Measurements from ENCODE around the gene C1orf216. TPM values are rescaled to one million over a fixed set of nuclear protein-coding genes. Genes with fewer than 3 reads are reported as not detected.

C1orf216 gene
- total RNA-seq, 4 donors from 2014 or later = 6.4 to 14.8 (median 12.5) TPM

DNA sequence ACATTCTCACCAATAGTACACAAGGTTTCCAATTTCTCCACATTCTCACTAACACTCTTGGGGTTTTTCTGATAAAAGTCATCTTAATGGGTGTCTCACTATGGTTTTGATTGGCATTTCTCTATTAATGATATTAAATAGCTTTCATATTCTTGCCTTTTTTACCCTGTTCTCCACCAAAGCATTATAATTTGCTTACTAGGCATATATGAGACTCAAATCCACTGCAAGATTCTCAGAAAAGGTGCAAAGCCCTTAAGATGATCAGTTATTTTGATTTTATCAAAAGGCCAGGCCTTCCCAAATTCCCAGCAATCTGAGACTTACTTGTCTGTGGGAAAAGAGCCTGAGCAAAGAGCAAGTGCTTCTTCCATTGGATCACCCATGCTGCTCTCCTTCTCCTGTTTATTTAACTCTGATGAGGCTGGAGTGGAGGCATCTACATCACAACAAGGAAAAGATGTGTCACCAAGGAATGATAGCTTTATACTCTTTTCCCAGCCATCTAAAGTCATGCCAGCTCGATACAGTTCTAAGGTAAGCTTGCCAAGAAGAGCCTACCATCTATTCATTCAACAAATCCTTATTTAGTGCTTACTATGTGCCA, 26.5 kb upstream of the C1orf216 start:
- TF ChIP-seq, protein P1, sequence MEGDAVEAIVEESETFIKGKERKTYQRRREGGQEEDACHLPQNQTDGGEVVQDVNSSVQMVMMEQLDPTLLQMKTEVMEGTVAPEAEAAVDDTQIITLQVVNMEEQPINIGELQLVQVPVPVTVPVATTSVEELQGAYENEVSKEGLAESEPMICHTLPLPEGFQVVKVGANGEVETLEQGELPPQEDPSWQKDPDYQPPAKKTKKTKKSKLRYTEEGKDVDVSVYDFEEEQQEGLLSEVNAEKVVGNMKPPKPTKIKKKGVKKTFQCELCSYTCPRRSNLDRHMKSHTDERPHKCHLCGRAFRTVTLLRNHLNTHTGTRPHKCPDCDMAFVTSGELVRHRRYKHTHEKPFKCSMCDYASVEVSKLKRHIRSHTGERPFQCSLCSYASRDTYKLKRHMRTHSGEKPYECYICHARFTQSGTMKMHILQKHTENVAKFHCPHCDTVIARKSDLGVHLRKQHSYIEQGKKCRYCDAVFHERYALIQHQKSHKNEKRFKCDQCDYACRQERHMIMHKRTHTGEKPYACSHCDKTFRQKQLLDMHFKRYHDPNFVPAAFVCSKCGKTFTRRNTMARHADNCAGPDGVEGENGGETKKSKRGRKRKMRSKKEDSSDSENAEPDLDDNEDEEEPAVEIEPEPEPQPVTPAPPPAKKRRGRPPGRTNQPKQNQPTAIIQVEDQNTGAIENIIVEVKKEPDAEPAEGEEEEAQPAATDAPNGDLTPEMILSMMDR (IDR thresholded peaks at IDR 0.05; ENCODE audit: low read depth) = no peak

- TF ChIP-seq, protein P1 (IDR thresholded peaks at IDR 0.05; ENCODE audit: low read depth) = no peak
Measured at GRCh38 chr1:35737120-35737519, 18.4 kb upstream of the C1orf216 start.

DNA sequence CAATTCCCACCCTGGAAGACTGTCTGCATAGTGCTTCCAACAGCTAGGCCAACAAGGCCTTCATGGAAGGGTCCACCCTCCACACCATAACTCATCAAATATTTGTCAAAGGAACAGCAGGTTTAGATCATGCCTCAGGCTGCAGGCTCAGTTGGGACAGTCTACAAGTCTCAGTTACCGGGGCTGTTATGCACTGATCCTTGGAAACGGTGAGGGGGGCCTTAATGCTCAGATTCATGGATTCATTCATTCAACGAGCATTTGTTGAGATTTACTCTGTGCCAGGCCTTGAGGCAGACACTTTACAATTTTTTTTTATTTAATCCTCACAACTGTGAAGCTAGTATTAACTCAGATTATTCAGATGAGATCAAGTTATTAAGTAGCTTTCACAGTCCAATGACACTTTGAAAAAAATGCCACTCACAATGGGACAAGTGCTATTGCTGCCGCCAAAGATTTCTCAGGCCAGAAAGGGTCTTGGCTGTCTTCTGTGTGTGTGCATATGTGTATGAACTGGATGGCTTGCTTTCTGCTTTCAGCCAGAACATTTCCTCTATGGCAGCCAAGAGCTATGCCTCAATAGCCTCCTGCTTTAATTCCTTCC, 8.9 kb upstream of the C1orf216 start:
- TF ChIP-seq, protein P1 (IDR thresholded peaks at IDR 0.05; ENCODE audit: low read depth) = no peak

DNA sequence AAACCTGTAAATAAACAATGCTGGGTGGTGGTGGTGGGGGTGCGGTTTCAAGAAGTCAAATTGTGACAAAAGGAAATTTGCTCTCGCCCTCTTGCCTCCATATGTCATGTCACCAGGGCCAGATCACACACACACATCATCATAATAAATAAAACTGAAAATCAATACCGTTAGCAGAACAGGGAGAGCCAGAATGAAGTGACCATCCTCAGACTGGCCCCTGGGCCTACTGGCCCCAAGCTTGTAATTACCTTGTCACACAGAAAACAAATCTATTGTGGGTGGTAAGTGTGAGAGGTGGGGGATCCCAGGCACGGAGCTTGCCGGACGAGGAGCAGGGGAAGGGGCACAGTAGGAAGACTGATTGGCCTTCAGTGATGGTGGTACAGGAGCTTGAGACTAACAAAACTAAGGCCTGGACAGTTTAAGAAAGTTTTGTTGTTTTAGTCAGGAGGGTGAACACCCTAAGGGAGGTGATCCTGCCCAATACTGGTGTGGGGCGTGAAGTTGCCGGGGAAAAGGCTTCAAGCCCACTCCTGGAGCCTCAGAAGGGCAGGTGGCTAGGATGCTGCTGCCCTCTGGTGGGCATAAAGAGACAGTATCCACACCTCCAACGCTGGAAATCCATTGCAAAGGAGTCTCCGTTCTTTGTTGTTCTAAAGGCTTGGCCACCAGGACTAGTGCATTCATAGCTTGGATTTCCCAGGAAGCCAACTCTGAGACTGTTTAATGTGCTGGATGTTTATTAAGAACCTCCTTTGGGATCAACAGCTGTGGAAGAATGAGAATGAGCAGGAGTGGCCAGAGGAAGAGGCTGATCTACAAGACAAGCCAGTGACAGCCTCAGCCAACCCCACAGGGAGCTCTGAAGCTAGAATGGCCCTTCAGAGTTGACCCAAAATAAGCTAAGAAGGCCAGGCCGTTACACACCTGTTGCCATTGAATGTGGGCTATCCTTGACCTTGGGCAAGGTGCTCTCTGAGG, 8.1 kb upstream of the C1orf216 start:
- TF ChIP-seq, protein P1 (IDR thresholded peaks at IDR 0.05; ENCODE audit: low read depth) = no peak

GRCh38 chr1:35725596-35725995, 6.9 kb upstream of the C1orf216 start:
- TF ChIP-seq, protein P1 (IDR thresholded peaks at IDR 0.05; ENCODE audit: low read depth) = no peak

DNA sequence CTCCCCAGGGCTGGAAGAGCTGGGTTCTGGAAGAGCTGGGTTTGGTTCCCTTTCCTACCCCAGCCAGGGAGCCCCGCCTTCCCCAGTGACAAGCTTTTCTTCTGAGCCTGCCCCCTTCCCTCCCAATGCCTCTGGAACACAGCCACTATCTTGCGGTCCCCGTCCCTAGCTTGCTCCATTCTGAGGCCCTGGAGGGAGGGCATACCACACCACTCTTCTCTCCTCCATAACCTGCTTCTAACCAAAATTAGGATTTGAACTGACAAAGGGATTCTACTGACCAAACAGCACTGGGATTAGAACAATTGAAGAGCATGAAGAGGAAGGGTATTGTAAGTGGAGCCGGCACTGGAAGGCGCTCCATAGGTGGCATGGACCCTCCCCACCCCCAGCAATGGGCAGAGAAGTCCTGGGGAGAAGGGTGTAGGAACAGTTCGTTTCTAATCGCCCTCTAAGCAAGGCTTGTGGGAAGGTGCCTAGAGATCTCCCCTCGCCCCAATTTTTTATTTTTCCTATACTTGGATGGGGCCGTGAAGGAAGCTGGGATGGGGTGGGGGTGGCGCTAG, 690 bp downstream of the C1orf216 start:
- TF ChIP-seq, protein P1 (IDR thresholded peaks at IDR 0.05; ENCODE audit: low read depth) = no peak

All from subcutaneous adipose tissue (tissue), 4 donors.